ENCODE results near the gene OBP2A. TPM values are rescaled to one million over a fixed set of nuclear protein-coding genes. Genes with fewer than 3 reads are reported as not detected.

Gene OBP2A
- total RNA-seq, 4 donors from 2014 or later: not detected

GRCh38 chr9:135555203-135555602 lies 9.3 kb downstream of the OBP2A start:
- Histone ChIP-seq H3K36me3 (no peaks in the 10 kb centered on the region), H3K27ac (no peak overlapping the region), H3K27me3 (no peaks in the 10 kb centered on the region), H3K4me1 (no peaks in the 10 kb centered on the region), H3K9me3 (peaks cover 0 to 37% (median 0%) of the 10 kb centered on the region in 4 donors), H3K4me3 (no peak overlapping the region)
- DNase-seq (ENCODE audit: low spot score in 2 of 2): no peak
- no peak for TF ChIP-seq CTCF (IDR thresholded peaks at IDR 0.05)
- TF ChIP-seq EP300 (IDR thresholded peaks at IDR 0.05): no peak
- WGBS, 2 donors: 83 to 92% methylated on average over 5 of the region's 5 CpGs

GRCh38 chr9:135555910-135556309 lies 10.0 kb downstream of the OBP2A start:
- H3K27ac ChIP-seq: no peak overlapping the region
- H3K9me3 ChIP-seq: peaks cover 0 to 37% (median 0%) of the 10 kb centered on the region in 4 donors
- no peak for DNase-seq (ENCODE audit: low spot score in 2 of 2)
- no peak for TF ChIP-seq CTCF (IDR thresholded peaks at IDR 0.05)
- no peak for TF ChIP-seq EP300 (IDR thresholded peaks at IDR 0.05)
- no peak for TF ChIP-seq POLR2A (IDR thresholded peaks at IDR 0.05)
- no peak overlapping the region for H3K4me3 ChIP-seq
- H3K27me3 ChIP-seq: no peaks in the 10 kb centered on the region
- H3K36me3 ChIP-seq: no peaks in the 10 kb centered on the region
- 69 to 73% methylated on average over 16 of the region's 16 CpGs for WGBS, 2 donors
- H3K4me1 ChIP-seq: no peaks in the 10 kb centered on the region

- no peaks in the 10 kb centered on the region for H3K27me3 ChIP-seq
- peaks cover 0 to 44% (median 0%) of the 10 kb centered on the region in 4 donors for H3K9me3 ChIP-seq
- TF ChIP-seq EP300 (IDR thresholded peaks at IDR 0.05) (no peak), POLR2A (IDR thresholded peaks at IDR 0.05) (no peak), CTCF (IDR thresholded peaks at IDR 0.05) (no peak)
- WGBS, 2 donors: 65 to 76% methylated on average over 10 to 11 of the region's 11 CpGs
- no peak for DNase-seq (ENCODE audit: low spot score in 2 of 2)
- H3K36me3 ChIP-seq: no peaks in the 10 kb centered on the region
- H3K4me1 ChIP-seq: no peaks in the 10 kb centered on the region
- H3K27ac ChIP-seq: no peak overlapping the region
- H3K4me3 ChIP-seq: no peak overlapping the region
Measured at GRCh38 chr9:135559606-135560005, 13.7 kb downstream of the OBP2A start.

GRCh38 chr9:135561391-135562234 lies 15.7 kb downstream of the OBP2A start, which contains the start of gene PAEP:
PAEP (plus strand) TSS chr9:135561756.
- Histone ChIP-seq H3K9me3 (peaks cover 0 to 29% (median 0%) of the 10 kb centered on the region in 4 donors), H3K36me3 (no peaks in the 10 kb centered on the region), H3K27ac (no peak within 1 kb of the TSS), H3K4me1 (no peaks in the 10 kb centered on the region), H3K4me3 (no peak within 1 kb of the TSS), H3K27me3 (no peaks in the 10 kb centered on the region)
- 80 to 84% methylated on average over 17 of the region's 20 CpGs for WGBS, 2 donors
- no peak for TF ChIP-seq EP300 (IDR thresholded peaks at IDR 0.05)
- no peak for TF ChIP-seq CTCF (IDR thresholded peaks at IDR 0.05)
- no peak for TF ChIP-seq POLR2A (IDR thresholded peaks at IDR 0.05)
- DNase-seq (ENCODE audit: low spot score in 2 of 2): no peak

- no peaks in the 10 kb centered on the region for H3K27me3 ChIP-seq
- TF ChIP-seq EP300 (IDR thresholded peaks at IDR 0.05): no peak
- TF ChIP-seq CTCF (IDR thresholded peaks at IDR 0.05): no peak
- no peak for TF ChIP-seq POLR2A (IDR thresholded peaks at IDR 0.05)
- H3K36me3 ChIP-seq: no peaks in the 10 kb centered on the region
- no peak for DNase-seq (ENCODE audit: low spot score in 2 of 2)
- 82 to 88% methylated on average over 9 to 17 of the region's 17 CpGs for WGBS, 2 donors
- no peak overlapping the region for H3K27ac ChIP-seq
- H3K4me3 ChIP-seq: no peak overlapping the region
- H3K9me3 ChIP-seq: peaks cover 0 to 23% (median 0%) of the 10 kb centered on the region in 4 donors
- no peaks in the 10 kb centered on the region for H3K4me1 ChIP-seq
Measured at GRCh38 chr9:135562235-135562745, 16.4 kb downstream of the OBP2A start.

Data from tibial nerve (tissue), 4 donors.